WI38 (cell line): ENCODE results near the gene ALDOB.

Source experiments
- H3K4me3 ChIP-seq: 2 replicates; pipeline ENCODE4 v1.5.1; 2011; ENCODE audit warnings: low read depth, mild to moderate bottlenecking, control low read depth, low read length
- TF ChIP-seq, protein P1 (sequence below): IDR thresholded peaks from 2 replicates; pipeline ENCODE4 v1.5.1; 2012; ENCODE audit warnings: low read depth, mild to moderate bottlenecking, control low read depth, low read length

ALDOB gene

DNA sequence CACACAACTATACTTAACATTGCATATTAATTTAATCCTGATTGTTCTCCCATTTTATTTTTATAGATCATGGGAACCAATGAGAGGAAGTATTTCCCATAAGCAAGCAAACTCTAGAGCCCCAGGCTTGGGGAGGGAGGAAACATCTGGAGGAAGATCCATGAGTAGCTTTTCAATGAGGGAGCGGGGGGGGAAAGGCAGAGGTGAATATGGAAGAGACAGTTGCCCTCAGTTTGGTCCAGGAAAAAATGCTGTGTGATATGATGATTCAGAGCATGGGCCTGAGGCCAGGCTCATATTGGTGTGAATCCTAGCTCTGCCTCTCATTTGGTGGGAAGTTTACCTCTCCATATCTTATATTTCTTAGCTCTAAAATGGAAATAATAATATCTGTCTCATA, 42.2 kb upstream of the ALDOB start:
- TF ChIP-seq, protein P1, sequence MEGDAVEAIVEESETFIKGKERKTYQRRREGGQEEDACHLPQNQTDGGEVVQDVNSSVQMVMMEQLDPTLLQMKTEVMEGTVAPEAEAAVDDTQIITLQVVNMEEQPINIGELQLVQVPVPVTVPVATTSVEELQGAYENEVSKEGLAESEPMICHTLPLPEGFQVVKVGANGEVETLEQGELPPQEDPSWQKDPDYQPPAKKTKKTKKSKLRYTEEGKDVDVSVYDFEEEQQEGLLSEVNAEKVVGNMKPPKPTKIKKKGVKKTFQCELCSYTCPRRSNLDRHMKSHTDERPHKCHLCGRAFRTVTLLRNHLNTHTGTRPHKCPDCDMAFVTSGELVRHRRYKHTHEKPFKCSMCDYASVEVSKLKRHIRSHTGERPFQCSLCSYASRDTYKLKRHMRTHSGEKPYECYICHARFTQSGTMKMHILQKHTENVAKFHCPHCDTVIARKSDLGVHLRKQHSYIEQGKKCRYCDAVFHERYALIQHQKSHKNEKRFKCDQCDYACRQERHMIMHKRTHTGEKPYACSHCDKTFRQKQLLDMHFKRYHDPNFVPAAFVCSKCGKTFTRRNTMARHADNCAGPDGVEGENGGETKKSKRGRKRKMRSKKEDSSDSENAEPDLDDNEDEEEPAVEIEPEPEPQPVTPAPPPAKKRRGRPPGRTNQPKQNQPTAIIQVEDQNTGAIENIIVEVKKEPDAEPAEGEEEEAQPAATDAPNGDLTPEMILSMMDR = no peak
- no peak overlapping the region for H3K4me3 ChIP-seq

DNA sequence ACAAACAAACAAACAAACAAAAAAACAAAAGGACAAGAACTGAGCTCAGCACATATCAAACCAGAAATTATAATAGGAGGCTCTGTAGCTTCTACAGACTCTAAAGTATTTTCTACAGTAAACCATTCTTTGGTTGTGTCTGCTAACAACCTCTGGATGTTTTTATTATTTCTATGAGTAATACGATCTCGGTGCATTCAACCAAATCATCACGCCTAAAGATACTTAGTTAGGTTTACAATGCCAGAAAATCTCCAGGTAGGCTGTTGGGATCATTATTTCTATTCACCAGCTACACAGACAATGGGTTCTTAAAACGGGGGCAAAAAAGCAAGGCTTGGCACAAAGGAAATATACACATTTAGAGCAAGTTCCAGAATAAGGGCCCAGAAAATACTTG, 41.6 kb upstream of the ALDOB start:
- TF ChIP-seq, protein P1 = no peak
- no peak overlapping the region for H3K4me3 ChIP-seq

DNA sequence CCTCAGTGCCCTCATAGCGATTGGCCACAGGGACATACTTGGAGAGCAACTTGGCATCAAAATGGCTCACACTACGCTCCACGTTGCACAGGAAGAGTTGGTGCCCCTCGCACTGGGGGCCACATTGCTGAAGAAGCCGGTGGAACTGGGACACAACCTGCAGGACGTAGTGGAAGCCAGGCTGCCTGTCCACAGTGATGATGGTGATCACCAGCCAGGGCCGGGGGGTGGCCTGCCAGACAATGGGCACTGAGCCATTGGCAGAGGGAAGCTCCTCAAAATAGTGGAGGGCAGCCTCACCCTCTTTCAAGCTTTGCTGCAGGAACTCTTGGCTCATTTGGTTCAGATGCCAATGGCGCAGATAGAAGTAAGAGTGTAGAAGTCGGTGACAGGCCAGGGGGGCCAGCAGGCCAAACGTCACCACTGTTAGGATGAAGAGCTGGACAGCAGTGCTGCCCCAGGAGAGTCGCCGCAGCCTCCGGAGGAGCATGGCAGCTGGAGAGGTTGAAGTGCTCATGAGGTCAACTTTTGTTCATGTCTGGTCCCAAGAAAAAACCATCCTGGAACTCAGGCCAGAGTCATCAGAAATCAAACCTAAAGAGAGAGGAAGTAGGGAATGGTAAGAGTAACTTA, 41.1 kb upstream of the ALDOB start:
- no peak overlapping the region for H3K4me3 ChIP-seq
- TF ChIP-seq, protein P1 = no peak

DNA sequence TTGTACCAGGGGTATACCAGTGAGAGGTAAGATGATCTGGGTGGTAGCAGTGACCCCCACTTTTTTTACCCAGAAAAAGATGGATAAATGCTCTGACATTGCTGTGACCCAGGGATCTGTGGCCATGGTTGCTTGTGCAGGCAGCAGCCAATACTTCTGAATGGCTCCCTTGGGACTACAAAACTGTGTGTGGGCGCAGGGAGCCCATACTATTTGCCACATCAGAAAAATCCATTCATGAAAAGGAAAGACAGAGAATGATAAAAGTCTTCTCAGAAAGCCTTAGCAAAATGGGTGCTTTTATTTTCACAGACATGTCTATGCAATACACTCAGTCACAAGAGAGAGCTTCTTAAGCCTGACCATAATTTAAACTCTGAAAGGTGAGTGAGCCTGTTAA, 37.3 kb upstream of the ALDOB start:
- no peak overlapping the region for H3K4me3 ChIP-seq
- TF ChIP-seq, protein P1 = no peak

DNA sequence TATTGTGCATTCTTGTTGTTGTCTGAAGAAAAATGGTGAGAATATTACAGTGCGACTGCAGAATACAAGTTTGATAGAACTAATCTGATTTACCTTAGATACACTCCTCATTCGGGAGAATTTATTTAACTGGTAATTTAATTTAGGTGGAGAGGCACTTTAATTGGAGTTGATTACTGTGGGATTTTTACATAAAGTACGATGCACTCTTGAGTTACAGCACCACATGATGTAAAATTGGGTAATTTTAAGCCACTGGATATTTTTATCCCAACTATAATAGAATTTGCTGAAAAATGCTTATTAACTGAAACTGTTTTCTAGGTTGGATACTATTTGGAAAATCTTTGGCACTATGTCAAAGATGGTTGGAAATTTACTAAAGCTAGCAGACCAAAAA, 35.4 kb upstream of the ALDOB start:
- no peak overlapping the region for H3K4me3 ChIP-seq
- TF ChIP-seq, protein P1 = no peak

DNA sequence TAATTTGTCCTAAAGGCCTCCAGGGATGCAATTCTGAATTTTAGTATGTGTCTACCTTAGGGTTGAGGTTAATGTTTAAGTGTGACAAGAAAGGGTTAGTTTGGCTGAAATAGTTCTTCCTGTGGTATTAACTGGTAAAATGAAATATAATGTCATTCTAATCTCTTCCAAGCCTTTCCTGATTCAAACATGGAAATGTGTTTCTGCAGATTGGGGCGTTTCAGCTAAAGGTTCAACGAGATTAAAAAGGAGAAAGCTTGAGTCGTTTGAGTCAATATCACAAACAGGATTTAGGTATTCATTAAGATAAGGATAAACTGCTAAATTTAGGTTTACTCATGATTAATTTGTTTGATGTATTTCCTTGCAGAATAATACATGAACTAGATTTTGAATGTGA, 34.4 kb upstream of the ALDOB start:
- H3K4me3 ChIP-seq = no peak overlapping the region

DNA sequence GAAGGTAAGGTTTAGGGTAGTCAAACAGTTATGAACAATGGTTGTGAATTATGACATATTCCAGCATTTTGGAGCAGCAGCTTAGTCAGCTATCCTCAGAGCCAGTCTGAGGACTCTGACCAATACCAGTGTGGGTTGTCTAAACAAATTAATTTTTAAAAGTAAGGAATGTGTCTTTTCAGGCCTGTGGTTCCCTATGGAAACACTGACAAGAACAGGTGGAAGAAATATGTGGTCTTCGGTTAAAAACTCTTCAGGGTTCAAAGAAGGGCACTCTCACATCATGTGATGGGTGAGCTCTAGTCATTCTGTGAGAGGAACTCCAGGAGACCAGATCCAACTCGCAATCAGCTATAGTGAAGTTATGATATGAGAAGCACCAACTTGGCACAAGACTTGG, 33.5 kb upstream of the ALDOB start:
- no peak overlapping the region for H3K4me3 ChIP-seq
- TF ChIP-seq, protein P1 = no peak

More for the DNA sequence above, 34.4 kb upstream of the ALDOB start:
- TF ChIP-seq, protein P1 = no peak
